HepG2 (cell line): Measurements from ENCODE around the gene ADCY1. TPM values are rescaled to one million over a fixed set of nuclear protein-coding genes. Genes with fewer than 3 reads are reported as not detected.

Source experiments
- ATAC-seq: fragments of 200-7000 bp; cut with Tn5 transposase; 3 replicates; pipeline ENCODE4 v1.9.1; 2020; ENCODE audit warnings: mild to moderate bottlenecking, moderate library complexity
- BruUV-seq: library from RNA; stranded (reverse); fragments of 400-500 nt; replicated peaks from 2 replicates; lab custom pipeline; 2021; lab: Mats Ljungman, UMichigan
- CTCF ChIA-PET: fragments of 300-600 bp; formaldehyde crosslinking; extraction: SDS; loops from one replicate; lab custom pipeline; 2021; ENCODE audit warnings: low total read pairs, inconsistent platforms, low intra/inter-chr PET ratio; lab: Yijun Ruan, JAX
- POLR2A ChIA-PET: fragments of 350-600 bp; sonication (Branson Sonifier 250); formaldehyde crosslinking; loops from one replicate; lab custom pipeline; 2020; ENCODE audit warnings: antibody characterized with exemption, inconsistent platforms; lab: Yijun Ruan, JAX
- DNase-seq: peaks from one replicate; pipeline ENCODE4 v3.0.0-alpha.2; 2015; ENCODE audit warnings: low spot score
- FAIRE-seq: peaks from 3 replicates; lab custom pipeline; 2011; peaks lifted over from hg19 to GRCh38; lab: Jason Lieb, UNC
- H2AFZ ChIP-seq: one replicate; pipeline ENCODE4 v1.6.1; 2011; ENCODE audit warnings: low read length, inconsistent platforms
- H3K27ac ChIP-seq: fragments of 300-600 bp; 3 replicates; pipeline ENCODE4 v1.8.0; 2011; ENCODE audit warnings: mixed run types, mild to moderate bottlenecking, mixed read lengths, low read length, inconsistent platforms; ENCODE audit not compliant: insufficient read depth; ENCODE audit errors: extremely low read length
- H3K27me3 ChIP-seq, 2 experiments: fragments of 200-600 bp in 1 of 2; 2 replicates in 1 of 2; 3 replicates in 1 of 2; pipeline versions ENCODE4 v1.6.0 to v1.8.0; 2011; ENCODE audit warnings: low read length in 2 of 2, mild to moderate bottlenecking in 2 of 2, moderate library complexity in 2 of 2, inconsistent platforms in 1 of 2; ENCODE audit not compliant: insufficient read depth in 2 of 2, control insufficient read depth in 1 of 2
- H3K36me3 ChIP-seq, 2 experiments: fragments of 200-600 bp in 1 of 2; replicated peaks in 1 of 2; 2 replicates in 1 of 2; 3 replicates in 1 of 2; pipeline versions ENCODE4 v1.5.1 to v1.8.0; 2011; ENCODE audit warnings: low read length in 2 of 2, inconsistent platforms in 1 of 2; ENCODE audit not compliant: insufficient read depth in 2 of 2, control insufficient read depth in 1 of 2
- H3K4me1 ChIP-seq: 2 replicates; pipeline ENCODE4 v1.5.1; 2012; ENCODE audit warnings: low read length, inconsistent platforms; ENCODE audit not compliant: insufficient read depth
- H3K4me2 ChIP-seq: 2 replicates; pipeline ENCODE4 v1.6.0; 2011; ENCODE audit warnings: low read depth, low read length, inconsistent platforms
- H3K4me3 ChIP-seq, 3 experiments: fragments of 200-600 bp in 1 of 3; sonication (generic), shearing (Covaris generic) in 1 of 3; replicated peaks in 1 of 3; 2 replicates each; pipeline ENCODE4 v1.5.1; 2011 to 2016; ENCODE audit warnings: low read length in 3 of 3, inconsistent platforms in 2 of 3, low read depth in 2 of 3, mild to moderate bottlenecking in 2 of 3, control low read depth in 1 of 3, mixed read lengths in 1 of 3; ENCODE audit not compliant: insufficient read depth in 1 of 3
- H3K79me2 ChIP-seq: one replicate; pipeline ENCODE4 v1.6.1; 2011; ENCODE audit warnings: low read length, inconsistent platforms; ENCODE audit not compliant: insufficient read depth
- H3K9ac ChIP-seq: 2 replicates; pipeline ENCODE4 v1.6.0; 2011; ENCODE audit warnings: mild to moderate bottlenecking, low read depth, low read length, inconsistent platforms; ENCODE audit not compliant: insufficient read depth
- H3K9me3 ChIP-seq: 2 replicates; pipeline ENCODE4 v1.5.1; 2012; ENCODE audit warnings: mild to moderate bottlenecking, low read length
- H4K20me1 ChIP-seq: 2 replicates; pipeline ENCODE4 v1.6.0; 2011; ENCODE audit warnings: inconsistent platforms, mild to moderate bottlenecking, low read length, moderate library complexity; ENCODE audit not compliant: insufficient read depth
- ETV5 ChIP-seq: IDR thresholded peaks from 2 replicates; pipeline ENCODE4 v1.6.1; 2018; ENCODE audit warnings: missing biosample characterization, missing genetic modification reagents, inconsistent platforms, borderline replicate concordance
- ZFP82 ChIP-seq: sonication (generic); formaldehyde crosslinking; IDR thresholded peaks from 2 replicates; pipeline ENCODE4 v1.5.1; 2020; ENCODE audit warnings: mild to moderate bottlenecking, missing genetic modification reagents, borderline replicate concordance
- ZNF207 ChIP-seq: fragments of 450-650 bp; IDR thresholded peaks from 2 replicates; pipeline ENCODE4 v1.6.1; 2016; ENCODE audit warnings: antibody characterized with exemption, borderline replicate concordance
- WGBS: methylation state at CpG from one replicate; pipeline ENCODE4 v1.1.6; 2017; ENCODE audit warnings: low lambda C conversion rate; 5-methylcytosine and 5-hydroxymethylcytosine counted together
- in situ Hi-C: cut with HindIII; loops from 2 replicates; pipeline ENCODE4 v1.10.0; 2017; ENCODE audit warnings: low pct_unique_long_range_greater_than_20kb; ENCODE audit not compliant: extremely low pct_ligation_motif_present
- intact Hi-C: fragments of 100-400 bp; cut with micrococcal nuclease; formaldehyde crosslinking; loops from one replicate; pipeline ENCODE4 v1.10.0; 2022; ENCODE audit not compliant: unreplicated experiment
- polyA plus RNA-seq, 8 experiments: library from polyadenylated mRNA; depleted of rRNA in 3 of 8; stranded (reverse) in 7 of 8; unstranded in 1 of 8; fragments of >200 nt; fragmentation: Illumina TruSeq in 4 of 8; extraction: Trizol in 4 of 8; gene quantifications; 2 replicates each; pipeline versions ENCODE4 v1.2.1 to v1.2.3, GENCODE V29; 2011 to 2016; ENCODE audit warnings: low read depth in 4 of 8, missing spikeins in 1 of 8, mixed read lengths in 1 of 8; ENCODE audit not compliant: insufficient read depth in 1 of 8
- total RNA-seq, 5 experiments: library from RNA; depleted of rRNA; stranded (reverse); fragments of >200 nt; fragmentation: Illumina TruSeq; extraction: Trizol; gene quantifications; 2 replicates each; pipeline ENCODE4 v1.2.3, GENCODE V29; 2016; ENCODE audit warnings: low read depth in 1 of 5
- TF ChIP-seq, protein P1 (sequence below): sonication (generic); formaldehyde crosslinking; IDR thresholded peaks from 2 replicates; pipeline ENCODE4 v1.4.0; 2020; ENCODE audit warnings: mild to moderate bottlenecking, missing genetic modification reagents
- TF ChIP-seq, protein P2 (sequence below): sonication (generic); formaldehyde crosslinking; IDR thresholded peaks from 2 replicates; pipeline ENCODE4 v1.5.1; 2020; ENCODE audit warnings: mild to moderate bottlenecking, missing genetic modification reagents, moderate library complexity
- TF ChIP-seq, protein P3 (sequence below): sonication (generic); formaldehyde crosslinking; IDR thresholded peaks from 2 replicates; pipeline ENCODE4 v1.5.0; 2020; ENCODE audit warnings: mild to moderate bottlenecking, missing genetic modification reagents, moderate library complexity

ADCY1 gene
- total and polyA plus RNA-seq, 2 of the 13 experiments (the other 11 are each of a cell fraction or from before 2014, with no cell fraction given): 0.80 to 1.2 TPM

DNA sequence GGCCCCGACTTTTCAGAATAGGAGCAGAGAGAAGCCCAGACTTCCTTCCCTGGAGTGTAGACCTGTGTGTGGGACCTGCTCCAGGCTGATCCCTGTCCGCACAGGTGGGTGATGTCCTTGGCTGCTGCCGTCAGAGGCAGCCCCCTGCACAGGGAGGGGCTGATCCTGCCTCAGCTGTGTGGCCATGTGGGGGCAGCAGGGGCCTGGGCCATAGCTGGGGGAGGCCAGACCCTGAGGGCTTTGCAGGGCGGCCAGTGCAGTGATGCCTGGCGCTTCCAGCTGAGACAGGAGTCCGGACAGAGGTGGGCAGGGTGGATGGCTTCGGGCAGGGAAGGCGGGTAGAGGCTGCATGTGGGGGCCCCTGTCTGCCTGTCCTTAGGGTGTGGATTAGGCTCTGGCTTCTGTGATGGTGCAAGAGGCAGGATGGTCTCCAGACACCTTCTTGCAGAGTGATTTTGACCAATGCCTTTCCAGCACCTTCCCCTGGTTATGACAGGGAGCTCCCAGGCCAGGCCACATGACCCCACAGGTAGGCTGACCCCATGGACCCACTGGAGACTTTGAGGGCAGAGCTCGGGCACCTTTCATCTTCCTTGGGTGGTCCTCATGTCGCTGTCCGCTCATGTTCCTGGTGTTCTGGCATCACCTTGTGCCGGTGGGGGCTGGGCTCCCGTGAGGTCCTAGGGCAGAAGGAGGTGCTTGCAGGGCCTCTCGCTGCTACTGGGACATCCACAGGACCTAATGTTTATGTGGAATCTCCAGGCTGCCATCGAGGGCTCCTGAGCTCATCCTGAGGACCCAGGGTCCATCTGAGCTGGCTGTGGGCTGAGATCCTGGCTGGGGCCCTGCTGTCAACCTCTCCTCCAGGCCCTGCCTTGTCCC is 141.5 kb downstream of the ADCY1 start:
- FAIRE-seq (no peak), DNase-seq (no peak), ATAC-seq (no peak)
- Histone ChIP-seq H3K36me3 (no peaks in the 10 kb centered on the region), H3K9ac (no peak overlapping the region), H3K27me3 (peaks cover 3 to 5% of the 10 kb centered on the region in 2 experiments; a peak in 2 of 5 replicates), H3K79me2 (no peaks in the 10 kb centered on the region), H4K20me1 (no peaks in the 10 kb centered on the region), H3K4me3 (no peak overlapping the region), H3K4me2 (no peak overlapping the region), H3K4me1 (no peaks in the 10 kb centered on the region), H3K9me3 (no peaks in the 10 kb centered on the region), H3K27ac (no peak overlapping the region), H2AFZ (no peak overlapping the region)
- intact Hi-C loops (no loop called here), in situ Hi-C loops (no loop called here)
- BruUV-seq: no TSS peak
- no peak for TF ChIP-seq ZFP82 (CRISPR knock-in tag)
- TF ChIP-seq, protein P1, sequence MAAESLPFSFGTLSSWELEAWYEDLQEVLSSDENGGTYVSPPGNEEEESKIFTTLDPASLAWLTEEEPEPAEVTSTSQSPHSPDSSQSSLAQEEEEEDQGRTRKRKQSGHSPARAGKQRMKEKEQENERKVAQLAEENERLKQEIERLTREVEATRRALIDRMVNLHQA (CRISPR knock-in tag): no peak
- TF ChIP-seq, protein P2, sequence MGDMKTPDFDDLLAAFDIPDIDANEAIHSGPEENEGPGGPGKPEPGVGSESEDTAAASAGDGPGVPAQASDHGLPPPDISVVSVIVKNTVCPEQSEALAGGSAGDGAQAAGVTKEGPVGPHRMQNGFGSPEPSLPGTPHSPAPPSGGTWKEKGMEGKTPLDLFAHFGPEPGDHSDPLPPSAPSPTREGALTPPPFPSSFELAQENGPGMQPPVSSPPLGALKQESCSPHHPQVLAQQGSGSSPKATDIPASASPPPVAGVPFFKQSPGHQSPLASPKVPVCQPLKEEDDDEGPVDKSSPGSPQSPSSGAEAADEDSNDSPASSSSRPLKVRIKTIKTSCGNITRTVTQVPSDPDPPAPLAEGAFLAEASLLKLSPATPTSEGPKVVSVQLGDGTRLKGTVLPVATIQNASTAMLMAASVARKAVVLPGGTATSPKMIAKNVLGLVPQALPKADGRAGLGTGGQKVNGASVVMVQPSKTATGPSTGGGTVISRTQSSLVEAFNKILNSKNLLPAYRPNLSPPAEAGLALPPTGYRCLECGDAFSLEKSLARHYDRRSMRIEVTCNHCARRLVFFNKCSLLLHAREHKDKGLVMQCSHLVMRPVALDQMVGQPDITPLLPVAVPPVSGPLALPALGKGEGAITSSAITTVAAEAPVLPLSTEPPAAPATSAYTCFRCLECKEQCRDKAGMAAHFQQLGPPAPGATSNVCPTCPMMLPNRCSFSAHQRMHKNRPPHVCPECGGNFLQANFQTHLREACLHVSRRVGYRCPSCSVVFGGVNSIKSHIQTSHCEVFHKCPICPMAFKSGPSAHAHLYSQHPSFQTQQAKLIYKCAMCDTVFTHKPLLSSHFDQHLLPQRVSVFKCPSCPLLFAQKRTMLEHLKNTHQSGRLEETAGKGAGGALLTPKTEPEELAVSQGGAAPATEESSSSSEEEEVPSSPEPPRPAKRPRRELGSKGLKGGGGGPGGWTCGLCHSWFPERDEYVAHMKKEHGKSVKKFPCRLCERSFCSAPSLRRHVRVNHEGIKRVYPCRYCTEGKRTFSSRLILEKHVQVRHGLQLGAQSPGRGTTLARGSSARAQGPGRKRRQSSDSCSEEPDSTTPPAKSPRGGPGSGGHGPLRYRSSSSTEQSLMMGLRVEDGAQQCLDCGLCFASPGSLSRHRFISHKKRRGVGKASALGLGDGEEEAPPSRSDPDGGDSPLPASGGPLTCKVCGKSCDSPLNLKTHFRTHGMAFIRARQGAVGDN (CRISPR knock-in tag): 0 out of 2 replicates have a peak, but pooled peaks have one; percentile 5
- TF ChIP-seq ZNF207: no peak
- TF ChIP-seq, protein P3, sequence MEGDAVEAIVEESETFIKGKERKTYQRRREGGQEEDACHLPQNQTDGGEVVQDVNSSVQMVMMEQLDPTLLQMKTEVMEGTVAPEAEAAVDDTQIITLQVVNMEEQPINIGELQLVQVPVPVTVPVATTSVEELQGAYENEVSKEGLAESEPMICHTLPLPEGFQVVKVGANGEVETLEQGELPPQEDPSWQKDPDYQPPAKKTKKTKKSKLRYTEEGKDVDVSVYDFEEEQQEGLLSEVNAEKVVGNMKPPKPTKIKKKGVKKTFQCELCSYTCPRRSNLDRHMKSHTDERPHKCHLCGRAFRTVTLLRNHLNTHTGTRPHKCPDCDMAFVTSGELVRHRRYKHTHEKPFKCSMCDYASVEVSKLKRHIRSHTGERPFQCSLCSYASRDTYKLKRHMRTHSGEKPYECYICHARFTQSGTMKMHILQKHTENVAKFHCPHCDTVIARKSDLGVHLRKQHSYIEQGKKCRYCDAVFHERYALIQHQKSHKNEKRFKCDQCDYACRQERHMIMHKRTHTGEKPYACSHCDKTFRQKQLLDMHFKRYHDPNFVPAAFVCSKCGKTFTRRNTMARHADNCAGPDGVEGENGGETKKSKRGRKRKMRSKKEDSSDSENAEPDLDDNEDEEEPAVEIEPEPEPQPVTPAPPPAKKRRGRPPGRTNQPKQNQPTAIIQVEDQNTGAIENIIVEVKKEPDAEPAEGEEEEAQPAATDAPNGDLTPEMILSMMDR (CRISPR knock-in tag): 0 out of 2 replicates have a peak, but pooled peaks have one; percentile 5
- TF ChIP-seq ETV5 (CRISPR knock-in tag): no peak
- WGBS: 58% methylated on average over 8 of the region's 15 CpGs
- ChIA-PET CTCF (no interaction called here), POLR2A (no interaction called here)
